HEK293 (cell line): ENCODE results near the gene FBXL15.

Experiments
- ZBTB1 ChIP-seq: fragments of 450-650 bp; formaldehyde crosslinking; IDR thresholded peaks from 2 replicates; pipeline ENCODE4 v1.5.1; 2016; ENCODE audit warnings: missing biosample characterization, missing genetic modification characterization
- ZBTB7A ChIP-seq: fragments of 450-650 bp; formaldehyde crosslinking; IDR thresholded peaks from 2 replicates; pipeline ENCODE4 v1.5.1; 2016; ENCODE audit warnings: low read depth, missing biosample characterization, missing genetic modification characterization
- ZIC2 ChIP-seq: fragments of 450-650 bp; formaldehyde crosslinking; IDR thresholded peaks from 2 replicates; pipeline ENCODE4 v1.5.1; 2016; ENCODE audit warnings: missing biosample characterization, missing genetic modification characterization
- ZNF138 ChIP-seq: fragments of 450-650 bp; formaldehyde crosslinking; IDR thresholded peaks from 2 replicates; pipeline ENCODE4 v1.5.1; 2016; ENCODE audit warnings: missing biosample characterization, missing genetic modification characterization, borderline replicate concordance
- ZNF274 ChIP-seq, 2 experiments: fragments of 200-500 bp in 1 of 2; fragments of 450-650 bp in 1 of 2; sonication (Bioruptor generic) in 1 of 2; formaldehyde crosslinking in 1 of 2; IDR thresholded peaks; 2 replicates each; pipeline versions ENCODE4 v1.5.1 to v1.6.1; 2014 to 2016; ENCODE audit warnings: borderline replicate concordance in 1 of 2, inconsistent platforms in 1 of 2, low read length in 1 of 2, missing biosample characterization in 1 of 2, missing genetic modification characterization in 1 of 2
- ZNF335 ChIP-seq: fragments of 450-650 bp; formaldehyde crosslinking; conservative IDR thresholded peaks from 2 replicates; pipeline ENCODE4 v1.5.1; 2016; ENCODE audit warnings: missing biosample characterization, missing genetic modification characterization
- ZNF416 ChIP-seq: fragments of 450-650 bp; formaldehyde crosslinking; IDR thresholded peaks from 2 replicates; pipeline ENCODE4 v1.5.1; 2016; ENCODE audit warnings: missing biosample characterization, missing genetic modification characterization
- ZNF426 ChIP-seq: fragments of 450-650 bp; formaldehyde crosslinking; IDR thresholded peaks from 2 replicates; pipeline ENCODE4 v1.5.1; 2017; ENCODE audit warnings: missing biosample characterization, missing genetic modification characterization, mild to moderate bottlenecking, inconsistent platforms, moderate library complexity
- ZNF571 ChIP-seq: fragments of 450-650 bp; formaldehyde crosslinking; IDR thresholded peaks from 2 replicates; pipeline ENCODE4 v1.5.0; 2017; ENCODE audit warnings: missing biosample characterization, missing genetic modification characterization
- ZNF768 ChIP-seq: fragments of 450-650 bp; formaldehyde crosslinking; IDR thresholded peaks from 2 replicates; pipeline ENCODE4 v1.5.1; 2018; ENCODE audit warnings: missing biosample characterization, mild to moderate bottlenecking, missing genetic modification characterization
- TF ChIP-seq, protein P1 (sequence below): fragments of 450-650 bp; formaldehyde crosslinking; IDR thresholded peaks from 2 replicates; pipeline ENCODE4 v1.5.1; 2016; ENCODE audit warnings: missing biosample characterization, missing genetic modification characterization
- TF ChIP-seq, protein P2 (sequence below): fragments of 450-650 bp; formaldehyde crosslinking; IDR thresholded peaks from 2 replicates; pipeline ENCODE4 v1.5.1; 2016; ENCODE audit warnings: missing biosample characterization, missing genetic modification characterization
- TF ChIP-seq, protein P3 (sequence below): fragments of 450-650 bp; formaldehyde crosslinking; IDR thresholded peaks from 2 replicates; pipeline ENCODE4 v1.5.1; 2017; ENCODE audit warnings: missing biosample characterization, missing genetic modification characterization

DNA sequence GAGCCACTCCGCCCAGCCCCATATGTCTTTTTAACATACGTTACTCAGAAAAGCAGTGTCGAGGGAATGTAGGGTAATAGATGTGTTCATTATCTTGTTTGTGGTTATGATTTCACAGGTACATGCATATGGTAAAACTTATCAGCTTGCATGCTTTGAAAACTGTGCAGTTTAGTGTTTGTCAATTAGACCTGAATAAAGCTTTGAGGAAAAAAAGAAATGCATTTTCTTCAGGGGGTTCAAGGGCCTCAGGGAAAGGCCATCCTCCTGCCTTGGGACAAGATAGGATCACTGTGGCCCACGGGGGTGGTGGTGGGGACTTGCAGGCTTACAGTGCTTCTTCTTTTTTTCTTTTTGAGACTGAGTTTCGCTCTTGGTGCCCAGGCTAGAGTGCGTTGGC is 46.7 kb downstream of the FBXL15 start:
- no peak for TF ChIP-seq ZNF335 (tag by site-specific recombination)
- TF ChIP-seq ZBTB1 (tag by site-specific recombination) = no peak
- TF ChIP-seq ZNF416 (tag by site-specific recombination) = no peak
- TF ChIP-seq, protein P1, sequence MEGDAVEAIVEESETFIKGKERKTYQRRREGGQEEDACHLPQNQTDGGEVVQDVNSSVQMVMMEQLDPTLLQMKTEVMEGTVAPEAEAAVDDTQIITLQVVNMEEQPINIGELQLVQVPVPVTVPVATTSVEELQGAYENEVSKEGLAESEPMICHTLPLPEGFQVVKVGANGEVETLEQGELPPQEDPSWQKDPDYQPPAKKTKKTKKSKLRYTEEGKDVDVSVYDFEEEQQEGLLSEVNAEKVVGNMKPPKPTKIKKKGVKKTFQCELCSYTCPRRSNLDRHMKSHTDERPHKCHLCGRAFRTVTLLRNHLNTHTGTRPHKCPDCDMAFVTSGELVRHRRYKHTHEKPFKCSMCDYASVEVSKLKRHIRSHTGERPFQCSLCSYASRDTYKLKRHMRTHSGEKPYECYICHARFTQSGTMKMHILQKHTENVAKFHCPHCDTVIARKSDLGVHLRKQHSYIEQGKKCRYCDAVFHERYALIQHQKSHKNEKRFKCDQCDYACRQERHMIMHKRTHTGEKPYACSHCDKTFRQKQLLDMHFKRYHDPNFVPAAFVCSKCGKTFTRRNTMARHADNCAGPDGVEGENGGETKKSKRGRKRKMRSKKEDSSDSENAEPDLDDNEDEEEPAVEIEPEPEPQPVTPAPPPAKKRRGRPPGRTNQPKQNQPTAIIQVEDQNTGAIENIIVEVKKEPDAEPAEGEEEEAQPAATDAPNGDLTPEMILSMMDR = no peak
- no peak for TF ChIP-seq ZIC2 (tag by site-specific recombination)
- TF ChIP-seq ZNF138 (tag by site-specific recombination) = no peak
- TF ChIP-seq, protein P2, sequence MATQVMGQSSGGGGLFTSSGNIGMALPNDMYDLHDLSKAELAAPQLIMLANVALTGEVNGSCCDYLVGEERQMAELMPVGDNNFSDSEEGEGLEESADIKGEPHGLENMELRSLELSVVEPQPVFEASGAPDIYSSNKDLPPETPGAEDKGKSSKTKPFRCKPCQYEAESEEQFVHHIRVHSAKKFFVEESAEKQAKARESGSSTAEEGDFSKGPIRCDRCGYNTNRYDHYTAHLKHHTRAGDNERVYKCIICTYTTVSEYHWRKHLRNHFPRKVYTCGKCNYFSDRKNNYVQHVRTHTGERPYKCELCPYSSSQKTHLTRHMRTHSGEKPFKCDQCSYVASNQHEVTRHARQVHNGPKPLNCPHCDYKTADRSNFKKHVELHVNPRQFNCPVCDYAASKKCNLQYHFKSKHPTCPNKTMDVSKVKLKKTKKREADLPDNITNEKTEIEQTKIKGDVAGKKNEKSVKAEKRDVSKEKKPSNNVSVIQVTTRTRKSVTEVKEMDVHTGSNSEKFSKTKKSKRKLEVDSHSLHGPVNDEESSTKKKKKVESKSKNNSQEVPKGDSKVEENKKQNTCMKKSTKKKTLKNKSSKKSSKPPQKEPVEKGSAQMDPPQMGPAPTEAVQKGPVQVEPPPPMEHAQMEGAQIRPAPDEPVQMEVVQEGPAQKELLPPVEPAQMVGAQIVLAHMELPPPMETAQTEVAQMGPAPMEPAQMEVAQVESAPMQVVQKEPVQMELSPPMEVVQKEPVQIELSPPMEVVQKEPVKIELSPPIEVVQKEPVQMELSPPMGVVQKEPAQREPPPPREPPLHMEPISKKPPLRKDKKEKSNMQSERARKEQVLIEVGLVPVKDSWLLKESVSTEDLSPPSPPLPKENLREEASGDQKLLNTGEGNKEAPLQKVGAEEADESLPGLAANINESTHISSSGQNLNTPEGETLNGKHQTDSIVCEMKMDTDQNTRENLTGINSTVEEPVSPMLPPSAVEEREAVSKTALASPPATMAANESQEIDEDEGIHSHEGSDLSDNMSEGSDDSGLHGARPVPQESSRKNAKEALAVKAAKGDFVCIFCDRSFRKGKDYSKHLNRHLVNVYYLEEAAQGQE (tag by site-specific recombination) = no peak
- TF ChIP-seq, protein P3, sequence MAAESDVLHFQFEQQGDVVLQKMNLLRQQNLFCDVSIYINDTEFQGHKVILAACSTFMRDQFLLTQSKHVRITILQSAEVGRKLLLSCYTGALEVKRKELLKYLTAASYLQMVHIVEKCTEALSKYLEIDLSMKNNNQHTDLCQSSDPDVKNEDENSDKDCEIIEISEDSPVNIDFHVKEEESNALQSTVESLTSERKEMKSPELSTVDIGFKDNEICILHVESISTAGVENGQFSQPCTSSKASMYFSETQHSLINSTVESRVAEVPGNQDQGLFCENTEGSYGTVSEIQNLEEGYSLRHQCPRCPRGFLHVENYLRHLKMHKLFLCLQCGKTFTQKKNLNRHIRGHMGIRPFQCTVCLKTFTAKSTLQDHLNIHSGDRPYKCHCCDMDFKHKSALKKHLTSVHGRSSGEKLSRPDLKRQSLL (tag by site-specific recombination) = no peak
- no peak for TF ChIP-seq ZNF571 (tag by site-specific recombination)
- TF ChIP-seq ZNF768 = no peak
- no peak for TF ChIP-seq ZNF426
- no peak for TF ChIP-seq ZNF274 (IDR thresholded peaks at IDR 0.05; ENCODE audit: low read length)
- no peak for TF ChIP-seq ZNF274 (tag by site-specific recombination; IDR thresholded peaks at IDR 0.05; ENCODE audit: borderline replicate concordance)
- no peak for TF ChIP-seq ZBTB7A (tag by site-specific recombination)
